RWPE1 (cell line): ENCODE results near the gene FOSB.

Experiments used
- CTCF ChIA-PET: fragments of 350-600 bp; sonication (Branson Sonifier 250); formaldehyde crosslinking; extraction: SDS; loops from one replicate; lab custom pipeline; 2021; lab: Yijun Ruan, JAX
- POLR2A ChIA-PET: fragments of 400-600 bp; formaldehyde crosslinking; extraction: SDS; loops from one replicate; lab custom pipeline; 2020; ENCODE audit warnings: antibody characterized with exemption; ENCODE audit not compliant: low non-redundant PET; lab: Yijun Ruan, JAX
- DNase-seq: peaks from one replicate; pipeline ENCODE4 v3.0.0; 2012; ENCODE audit warnings: low spot score
- H3K27ac ChIP-seq: fragments of 450-650 bp; 2 replicates; pipeline ENCODE4 v1.5.1; 2017
- CTCF ChIP-seq: fragments of 450-650 bp; conservative IDR thresholded peaks from 2 replicates; pipeline ENCODE4 v1.5.1; 2017; ENCODE audit warnings: low read depth, mild to moderate bottlenecking

FOSB gene

DNA sequence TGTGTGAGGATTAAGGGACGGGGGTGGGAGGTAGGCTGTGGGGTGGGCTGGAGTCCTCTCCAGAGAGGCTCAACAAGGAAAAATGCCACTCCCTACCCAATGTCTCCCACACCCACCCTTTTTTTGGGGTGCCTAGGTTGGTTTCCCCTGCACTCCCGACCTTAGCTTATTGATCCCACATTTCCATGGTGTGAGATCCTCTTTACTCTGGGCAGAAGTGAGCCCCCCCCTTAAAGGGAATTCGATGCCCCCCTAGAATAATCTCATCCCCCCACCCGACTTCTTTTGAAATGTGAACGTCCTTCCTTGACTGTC, 5.5 kb downstream of the FOSB start:
- ChIA-PET CTCF (interaction anchor here (1.5 kb wide), 1 partner anchor 34 kb away, joined by 5 read pairs; no protein-coding TSS in a partner anchor), POLR2A (no interaction called here)
- TF ChIP-seq CTCF = no peak

DNA sequence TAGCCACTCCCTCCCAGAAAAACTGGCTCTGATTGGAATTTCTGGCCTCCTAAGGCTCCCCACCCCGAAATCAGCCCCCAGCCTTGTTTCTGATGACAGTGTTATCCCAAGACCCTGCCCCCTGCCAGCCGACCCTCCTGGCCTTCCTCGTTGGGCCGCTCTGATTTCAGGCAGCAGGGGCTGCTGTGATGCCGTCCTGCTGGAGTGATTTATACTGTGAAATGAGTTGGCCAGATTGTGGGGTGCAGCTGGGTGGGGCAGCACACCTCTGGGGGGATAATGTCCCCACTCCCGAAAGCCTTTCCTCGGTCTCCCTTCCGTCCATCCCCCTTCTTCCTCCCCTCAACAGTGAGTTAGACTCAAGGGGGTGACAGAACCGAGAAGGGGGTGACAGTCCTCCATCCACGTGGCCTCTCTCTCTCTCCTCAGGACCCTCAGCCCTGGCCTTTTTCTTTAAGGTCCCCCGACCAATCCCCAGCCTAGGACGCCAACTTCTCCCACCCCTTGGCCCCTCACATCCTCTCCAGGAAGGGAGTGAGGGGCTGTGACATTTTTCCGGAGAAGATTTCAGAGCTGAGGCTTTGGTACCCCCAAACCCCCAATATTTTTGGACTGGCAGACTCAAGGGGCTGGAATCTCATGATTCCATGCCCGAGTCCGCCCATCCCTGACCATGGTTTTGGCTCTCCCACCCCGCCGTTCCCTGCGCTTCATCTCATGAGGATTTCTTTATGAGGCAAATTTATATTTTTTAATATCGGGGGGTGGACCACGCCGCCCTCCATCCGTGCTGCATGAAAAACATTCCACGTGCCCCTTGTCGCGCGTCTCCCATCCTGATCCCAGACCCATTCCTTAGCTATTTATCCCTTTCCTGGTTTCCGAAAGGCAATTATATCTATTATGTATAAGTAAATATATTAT, 6.1 kb downstream of the FOSB start:
- no peak overlapping the region for H3K27ac ChIP-seq
- TF ChIP-seq CTCF = no peak
- no peak for DNase-seq
- ChIA-PET POLR2A (no interaction called here), CTCF (no interaction called here)

More for the DNA sequence above, 5.5 kb downstream of the FOSB start:
- no peak for DNase-seq
- H3K27ac ChIP-seq = no peak overlapping the region

DNA sequence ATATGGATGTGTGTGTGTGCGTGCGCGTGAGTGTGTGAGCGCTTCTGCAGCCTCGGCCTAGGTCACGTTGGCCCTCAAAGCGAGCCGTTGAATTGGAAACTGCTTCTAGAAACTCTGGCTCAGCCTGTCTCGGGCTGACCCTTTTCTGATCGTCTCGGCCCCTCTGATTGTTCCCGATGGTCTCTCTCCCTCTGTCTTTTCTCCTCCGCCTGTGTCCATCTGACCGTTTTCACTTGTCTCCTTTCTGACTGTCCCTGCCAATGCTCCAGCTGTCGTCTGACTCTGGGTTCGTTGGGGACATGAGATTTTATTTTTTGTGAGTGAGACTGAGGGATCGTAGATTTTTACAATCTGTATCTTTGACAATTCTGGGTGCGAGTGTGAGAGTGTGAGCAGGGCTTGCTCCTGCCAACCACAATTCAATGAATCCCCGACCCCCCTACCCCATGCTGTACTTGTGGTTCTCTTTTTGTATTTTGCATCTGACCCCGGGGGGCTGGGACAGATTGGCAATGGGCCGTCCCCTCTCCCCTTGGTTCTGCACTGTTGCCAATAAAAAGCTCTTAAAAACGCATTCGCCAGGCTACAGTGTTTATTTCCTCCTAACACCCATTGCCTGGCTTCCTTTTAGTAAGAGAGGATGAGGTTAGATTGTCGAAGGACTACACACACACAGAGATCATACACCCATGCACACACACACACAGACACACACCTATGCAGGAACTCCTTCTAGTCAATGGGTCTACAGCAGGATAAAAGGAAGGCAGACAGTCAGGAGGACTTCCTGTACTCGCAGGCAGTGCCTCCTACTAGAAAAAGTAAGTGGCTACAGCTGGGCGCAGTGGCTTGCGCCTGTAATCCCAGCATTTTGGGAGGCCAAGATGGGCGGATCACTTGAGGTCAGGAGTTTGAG, 7.1 kb downstream of the FOSB start:
- CTCF ChIA-PET = no interaction called here
- no peak for DNase-seq
- POLR2A ChIA-PET = no interaction called here
- TF ChIP-seq CTCF = no peak
- H3K27ac ChIP-seq = no peak overlapping the region

DNA sequence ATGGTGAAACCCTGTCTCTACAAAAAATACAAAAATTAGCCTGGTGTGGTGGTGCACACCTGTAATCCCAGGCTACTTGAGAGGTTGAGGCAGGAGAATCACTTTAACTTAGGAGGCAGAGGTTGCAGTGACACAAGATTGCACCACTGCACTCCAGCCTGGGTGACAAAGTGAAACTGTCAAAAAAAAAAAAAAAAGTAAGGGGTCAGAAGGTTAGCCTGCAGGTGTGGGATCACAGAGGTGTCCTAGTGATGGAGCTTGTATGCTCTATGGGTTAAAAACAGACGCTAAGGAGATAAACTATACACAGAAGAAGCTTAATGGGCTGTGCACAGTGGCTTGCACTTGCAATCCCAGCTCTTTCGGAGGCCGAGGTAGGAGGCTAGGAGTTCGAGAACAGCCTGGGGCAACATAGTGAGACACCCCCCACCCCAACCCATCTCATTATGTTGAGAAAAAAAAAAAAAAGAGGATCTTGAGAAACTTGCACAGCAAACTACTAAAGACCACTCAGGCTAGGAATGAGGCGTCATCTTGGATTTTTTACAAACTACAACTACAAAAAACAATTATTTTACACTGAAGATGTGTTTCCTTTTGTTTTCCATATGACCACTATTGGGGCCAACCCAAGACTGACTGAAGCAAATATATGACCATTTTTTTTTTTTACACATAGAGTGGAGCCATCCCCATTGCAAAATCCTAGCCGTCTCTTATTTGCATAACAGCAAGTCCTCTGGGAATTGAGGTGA, 7.9 kb downstream of the FOSB start:
- no peak for TF ChIP-seq CTCF
- CTCF ChIA-PET = interaction anchor here (3.6 kb wide), 1 partner anchor 36 kb away, joined by 115 read pairs; no protein-coding TSS in a partner anchor
- DNase-seq = no peak
- no peak overlapping the region for H3K27ac ChIP-seq
- POLR2A ChIA-PET = no interaction called here

DNA sequence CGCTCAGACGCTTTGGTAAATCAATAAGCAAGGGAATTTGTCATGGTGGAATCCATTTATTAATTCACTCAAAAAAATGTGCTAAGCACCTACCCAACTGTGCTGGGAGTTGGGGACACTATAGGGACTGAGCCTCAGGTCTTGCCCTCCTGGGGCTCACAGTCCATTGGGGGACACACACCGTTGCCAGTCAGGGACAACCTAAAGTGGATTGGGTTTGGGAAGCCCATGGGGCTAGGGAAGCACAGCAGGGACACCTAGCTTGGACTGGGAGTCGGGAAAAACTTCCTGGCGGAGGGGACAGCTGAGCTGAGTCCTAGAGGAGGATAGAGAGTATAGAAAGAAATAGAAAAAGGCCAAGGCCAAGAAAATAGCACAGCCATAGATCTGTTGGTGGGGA, 8.5 kb downstream of the FOSB start:
- ChIA-PET POLR2A (no interaction called here), CTCF (interaction anchor here (3.6 kb wide), 1 partner anchor 37 kb away, joined by 115 read pairs; no protein-coding TSS in a partner anchor)
- no peak for DNase-seq
- TF ChIP-seq CTCF = no peak
- H3K27ac ChIP-seq = peak overlapping the region; percentile 18; the same call in 1 of the 2 replicates

DNA sequence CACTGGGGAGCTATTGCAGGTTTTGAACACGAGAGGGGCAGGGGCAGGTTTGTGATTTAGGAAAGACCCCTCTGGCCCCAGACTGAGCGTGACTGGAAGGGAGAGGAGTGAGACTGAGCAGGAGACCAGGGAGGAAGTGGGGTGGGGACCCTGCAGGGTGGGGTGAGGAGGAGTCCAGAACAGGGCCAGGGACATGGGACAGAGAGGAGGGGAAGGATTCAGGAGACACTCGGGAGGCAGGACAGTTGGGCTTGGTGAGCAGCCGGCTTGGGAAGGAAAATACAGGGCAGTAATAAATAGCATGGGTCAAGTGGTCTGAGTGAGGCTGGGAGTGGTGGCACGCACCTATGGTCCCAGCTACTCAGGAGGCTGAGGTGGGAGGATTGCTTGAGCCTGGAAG, 9.4 kb downstream of the FOSB start:
- TF ChIP-seq CTCF = no peak
- CTCF ChIA-PET = interaction anchor here (2.1 to 3.6 kb wide), 2 partner anchors 38 to 74 kb away, joined by 19 to 115 read pairs; no protein-coding TSS in a partner anchor
- POLR2A ChIA-PET = interaction anchor here (0.7 to 1.0 kb wide), 3 partner anchors 10 to 138 kb away, joined by 4 to 8 read pairs (median 7); partner anchors contain the start of gene FOSB
- DNase-seq = no peak
- peak overlapping the region; percentile 87 for H3K27ac ChIP-seq
